Activated T-helper 1 cell treated with anti-CD3 and anti-CD28 coated beads, Interleukin-12 subunit alpha, Interleukin-12 subunit beta, Interleukin-2, Interleukin-4 antibody, amounts not matched to agents 30 ng/mL and 10 ng/mL and 1 ng/mL, durations not matched to agents 14 hours and 24 hours and 36 hours (primary cell): ENCODE results near the gene DNAAF5. TPM values are rescaled to one million over a fixed set of nuclear protein-coding genes. Genes with fewer than 3 reads are reported as not detected.
A peak's percentile ranks its signal among the peaks of the same experiment; 100 is the strongest.
"Not testable (repeated sequence)": the region's sequence is repeated elsewhere in the genome, so short reads cannot be mapped to it uniquely, and the experiment has no call there.

Experiments used
- DNase-seq: peaks from one replicate; pipeline ENCODE4 v3.0.0; 2021; ENCODE audit warnings: low spot score
- H3K27ac Mint-ChIP-seq: one replicate; pipeline ENCODE4 v1.8.0; 2021; ENCODE audit warnings: mild to moderate bottlenecking, mixed read lengths
- H3K27me3 Mint-ChIP-seq: one replicate; pipeline ENCODE4 v1.8.0; 2022; ENCODE audit warnings: mild to moderate bottlenecking, moderate library complexity, mixed read lengths; ENCODE audit not compliant: insufficient read depth
- H3K36me3 Mint-ChIP-seq: one replicate; pipeline ENCODE4 v1.8.0; 2021; ENCODE audit warnings: low read depth, mixed read lengths
- H3K4me1 Mint-ChIP-seq: one replicate; pipeline ENCODE4 v1.8.0; 2021; ENCODE audit warnings: low read depth, mixed read lengths
- H3K4me3 Mint-ChIP-seq: one replicate; pipeline ENCODE4 v1.8.0; 2021; ENCODE audit warnings: mild to moderate bottlenecking, moderate library complexity, mixed read lengths
- H3K9me3 Mint-ChIP-seq: one replicate; pipeline ENCODE4 v1.8.0; 2021; ENCODE audit warnings: mixed read lengths
- intact Hi-C: fragments of 100-400 bp; cut with micrococcal nuclease; formaldehyde crosslinking; loops from one replicate; pipeline ENCODE4 v1.15.1; 2024
- total RNA-seq: library from RNA; stranded (reverse); gene quantifications from 2 replicates; pipeline ENCODE4 v1.2.3, GENCODE V29; 2022

DNAAF5 gene
- total RNA-seq, 1 donor from 2014 or later: 42.7 TPM

DNA sequence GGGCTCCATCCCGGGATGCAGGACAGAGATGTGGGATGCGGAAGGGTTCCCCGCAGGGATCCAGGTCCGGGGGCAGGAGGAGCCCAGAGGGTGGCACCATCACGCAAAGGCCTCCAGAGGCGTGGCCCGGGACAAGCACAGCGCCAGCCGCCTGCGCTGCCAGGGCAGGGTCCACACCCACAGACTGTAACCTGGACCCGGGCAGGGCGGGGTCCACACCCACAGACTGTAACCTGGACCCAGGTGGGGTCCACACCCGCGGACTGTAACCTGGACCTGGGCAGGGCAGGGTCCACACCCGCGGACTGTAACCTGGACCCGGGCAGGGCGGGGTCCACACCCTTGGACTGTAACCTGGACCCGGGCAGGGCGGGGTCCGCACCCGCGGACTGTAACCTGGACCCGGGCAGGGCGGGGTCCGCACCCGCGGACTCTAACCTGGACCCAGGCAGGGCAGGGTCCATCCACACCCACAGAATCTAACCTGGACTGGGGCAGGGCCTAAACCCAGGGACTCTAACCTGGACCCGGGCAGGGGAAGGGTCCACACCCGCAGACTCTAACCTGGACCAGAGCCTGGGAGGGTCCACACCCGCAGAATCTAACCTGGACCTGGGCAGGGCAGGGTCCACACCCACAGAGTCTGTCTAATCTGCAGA lies 68.3 kb downstream of the DNAAF5 start:
- no peak for DNase-seq
- Mint-ChIP-seq H3K27me3 (peaks cover 1% of the 10 kb centered on the region), H3K9me3 (peaks cover 3% of the 10 kb centered on the region), H3K36me3 (no peaks in the 10 kb centered on the region), H3K4me1 (no peaks in the 10 kb centered on the region), H3K27ac (no peak overlapping the region), H3K4me3 (no peak overlapping the region)
- intact Hi-C loops: no loop called here

DNA sequence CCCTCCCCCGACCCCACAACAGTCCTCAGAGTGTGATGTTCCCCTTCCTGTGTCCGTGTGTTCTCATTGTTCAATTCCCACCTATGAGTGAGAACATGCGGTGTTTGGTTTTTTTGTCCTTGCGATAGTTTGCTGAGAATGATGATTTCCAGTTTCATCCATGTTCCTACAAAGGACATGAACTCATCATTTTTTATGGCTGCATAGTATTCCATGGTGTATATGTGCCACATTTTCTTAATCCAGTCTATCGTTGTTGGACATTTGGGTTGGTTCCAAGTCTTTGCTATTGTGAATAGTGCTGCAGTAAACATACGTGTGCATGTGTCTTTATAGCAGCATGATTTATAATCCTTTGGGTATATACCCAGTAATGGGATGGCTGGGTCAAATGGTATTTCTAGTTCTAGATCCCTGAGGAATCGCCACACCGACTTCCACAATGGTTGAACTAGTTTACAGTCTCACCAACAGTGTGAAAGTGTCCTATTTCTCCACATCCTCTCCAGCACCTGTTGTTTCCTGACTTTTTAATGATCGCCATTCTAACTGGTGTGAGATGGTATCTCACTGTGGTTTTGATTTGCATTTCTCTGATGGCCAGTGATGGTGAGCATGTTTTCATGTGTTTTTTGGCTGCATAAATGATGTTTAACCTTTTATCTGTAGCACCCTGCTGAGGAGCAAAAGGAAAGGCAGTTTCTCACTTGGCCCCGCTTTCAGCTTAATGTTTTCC lies 70.1 kb downstream of the DNAAF5 start:
- DNase-seq, H3K4me3 Mint-ChIP-seq, H3K27me3 Mint-ChIP-seq, H3K36me3 Mint-ChIP-seq, intact Hi-C loops, H3K9me3 Mint-ChIP-seq, H3K27ac Mint-ChIP-seq, H3K4me1 Mint-ChIP-seq: not testable (repeated sequence)

DNA sequence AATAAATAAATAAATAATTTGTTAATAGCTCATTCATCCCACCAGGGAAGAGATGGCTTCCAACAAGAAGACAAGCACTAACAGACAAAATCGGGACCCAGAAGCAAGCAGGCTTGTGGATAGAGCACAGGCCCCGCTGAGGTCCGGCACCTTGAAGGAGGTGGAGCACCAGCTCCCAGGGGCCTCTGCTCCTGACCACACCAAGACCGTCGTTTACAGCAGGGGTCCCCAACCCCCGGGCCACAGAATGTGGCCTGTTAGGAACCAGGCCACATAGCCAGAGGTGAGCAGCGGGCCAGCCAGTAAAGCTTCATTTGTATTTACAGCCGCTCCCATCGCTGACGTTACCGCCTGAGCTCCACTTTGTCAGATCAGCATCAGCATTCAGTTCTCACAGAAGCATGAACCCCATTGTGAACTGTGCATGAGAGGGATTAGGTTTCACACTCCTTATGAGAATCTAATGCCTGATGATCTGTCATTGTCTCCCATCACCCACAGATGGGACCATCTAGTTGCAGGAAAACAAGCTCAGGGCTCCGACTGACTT lies 72.5 kb downstream of the DNAAF5 start:
- no peak overlapping the region for H3K27ac Mint-ChIP-seq
- DNase-seq: no peak
- H3K9me3 Mint-ChIP-seq: no peaks in the 10 kb centered on the region
- no peaks in the 10 kb centered on the region for H3K4me1 Mint-ChIP-seq
- H3K27me3 Mint-ChIP-seq: peaks cover 10% of the 10 kb centered on the region
- no peaks in the 10 kb centered on the region for H3K36me3 Mint-ChIP-seq
- H3K4me3 Mint-ChIP-seq: no peak overlapping the region
- intact Hi-C loops: no loop called here

DNA sequence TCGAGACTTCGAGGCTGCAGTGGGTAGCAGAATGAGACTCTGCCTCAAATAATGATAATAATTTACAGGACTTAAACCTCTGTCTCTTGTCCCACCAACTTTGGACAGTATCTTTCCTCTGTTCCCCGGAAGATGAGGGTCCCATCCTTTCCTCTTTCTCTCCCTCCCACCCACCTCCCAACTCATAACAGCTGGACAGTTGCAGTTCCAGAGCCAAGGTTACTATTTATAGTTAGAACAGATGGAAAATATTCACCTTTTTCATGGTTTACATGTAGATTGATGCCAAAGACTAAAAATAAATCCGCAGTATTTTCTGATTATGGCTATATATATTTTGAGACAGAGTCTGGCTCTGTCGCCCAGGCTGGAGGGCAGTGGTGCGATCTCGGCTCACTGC lies 74.2 kb downstream of the DNAAF5 start:
- peaks cover 14% of the 10 kb centered on the region for H3K27me3 Mint-ChIP-seq
- intact Hi-C loops: no loop called here
- no peak overlapping the region for H3K27ac Mint-ChIP-seq
- no peak overlapping the region for H3K4me3 Mint-ChIP-seq
- H3K4me1 Mint-ChIP-seq: no peaks in the 10 kb centered on the region
- H3K36me3 Mint-ChIP-seq: no peaks in the 10 kb centered on the region
- DNase-seq: no peak
- H3K9me3 Mint-ChIP-seq: no peaks in the 10 kb centered on the region

DNA sequence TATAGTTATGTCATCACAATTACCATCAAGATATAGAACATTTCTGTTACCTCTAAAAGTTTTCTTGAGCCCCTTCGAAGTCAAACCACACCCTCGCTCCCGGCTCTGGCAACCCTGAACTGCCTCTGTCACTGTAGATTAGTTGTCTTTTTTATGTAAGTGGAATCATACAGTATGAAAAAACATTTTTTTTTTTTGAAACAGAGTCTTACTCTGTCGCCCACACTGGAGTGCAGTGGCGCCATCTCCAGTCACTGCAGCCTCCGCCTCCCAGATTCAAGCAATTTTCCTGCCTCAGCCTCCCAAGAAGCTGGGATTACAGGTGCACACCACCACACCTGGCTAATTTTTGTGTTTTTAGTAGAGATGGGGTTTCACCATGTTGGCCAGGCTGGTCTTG lies 74.9 kb downstream of the DNAAF5 start:
- H3K27ac Mint-ChIP-seq, H3K36me3 Mint-ChIP-seq, DNase-seq, H3K9me3 Mint-ChIP-seq, H3K4me1 Mint-ChIP-seq, intact Hi-C loops, H3K4me3 Mint-ChIP-seq: not testable (repeated sequence)
- H3K27me3 Mint-ChIP-seq: peaks cover 14% of the 10 kb centered on the region

DNA sequence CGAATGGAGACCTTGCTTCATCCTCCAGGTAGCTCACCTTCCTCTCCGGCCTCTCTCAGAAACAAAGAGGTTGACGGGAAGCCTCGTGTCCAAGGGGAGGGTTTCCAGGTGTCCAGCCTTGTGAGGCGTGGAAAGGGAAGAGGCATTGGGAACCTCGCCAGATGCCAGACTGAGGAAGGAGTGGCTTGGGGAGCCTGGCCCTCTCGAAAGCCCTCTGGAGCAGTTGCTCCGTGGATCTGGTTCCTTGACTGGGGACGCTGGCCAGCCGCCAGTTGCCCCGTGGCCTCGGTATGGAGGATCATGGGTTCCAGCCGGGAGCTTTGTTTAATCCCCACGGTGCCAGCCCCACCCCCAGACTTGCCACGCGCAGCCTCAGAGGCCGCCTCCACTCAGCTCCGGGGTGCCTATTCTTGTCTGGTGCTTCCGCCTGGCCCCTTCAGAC lies 75.5 kb downstream of the DNAAF5 start:
- Mint-ChIP-seq H3K9me3 (no peaks in the 10 kb centered on the region), H3K27ac (no peak overlapping the region), H3K36me3 (no peaks in the 10 kb centered on the region), H3K4me1 (no peaks in the 10 kb centered on the region), H3K27me3 (peaks cover 14% of the 10 kb centered on the region), H3K4me3 (no peak overlapping the region)
- no peak for DNase-seq
- intact Hi-C loops: no loop called here

DNA sequence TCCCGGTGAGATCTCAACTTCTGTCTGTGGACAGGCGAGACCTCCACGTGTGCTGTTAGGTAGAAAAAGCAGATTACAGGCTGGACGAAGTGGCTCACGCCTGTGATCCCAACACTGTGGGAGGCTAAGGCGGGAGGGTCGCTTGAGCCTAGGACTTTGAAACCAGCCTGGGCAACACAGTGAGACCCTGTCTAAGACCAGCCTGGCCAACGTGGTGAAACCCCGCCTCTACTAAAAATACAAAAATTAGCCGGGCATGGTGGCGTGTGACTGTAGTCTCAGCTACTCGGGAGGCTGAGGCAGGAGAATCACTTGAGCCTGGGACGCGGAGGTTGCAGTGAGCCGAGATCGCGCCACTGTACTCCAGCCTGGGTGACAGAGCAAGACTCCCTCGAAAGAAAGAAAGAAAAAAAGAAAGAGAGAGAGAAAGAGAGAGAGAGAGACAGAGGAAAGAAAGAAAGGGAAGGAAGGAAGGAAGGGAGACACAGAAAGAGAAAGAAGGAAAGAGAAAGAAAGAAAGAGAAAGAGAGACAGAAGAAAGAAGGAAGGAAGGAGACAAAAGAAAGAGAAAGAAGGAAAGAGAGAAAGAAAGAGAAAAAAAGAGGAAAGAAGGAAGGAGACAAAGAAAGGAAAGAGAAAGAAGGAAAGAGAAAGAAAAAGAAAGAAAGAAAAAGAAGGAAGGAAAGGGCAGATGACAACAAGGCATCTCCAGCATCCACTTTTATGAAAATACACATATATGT lies 76.2 kb downstream of the DNAAF5 start:
- H3K27me3 Mint-ChIP-seq: peaks cover 14% of the 10 kb centered on the region
- H3K36me3 Mint-ChIP-seq: no peaks in the 10 kb centered on the region
- DNase-seq: no peak
- no peaks in the 10 kb centered on the region for H3K9me3 Mint-ChIP-seq
- no peak overlapping the region for H3K27ac Mint-ChIP-seq
- no peak overlapping the region for H3K4me3 Mint-ChIP-seq
- intact Hi-C loops: no loop called here
- H3K4me1 Mint-ChIP-seq: no peaks in the 10 kb centered on the region

DNA sequence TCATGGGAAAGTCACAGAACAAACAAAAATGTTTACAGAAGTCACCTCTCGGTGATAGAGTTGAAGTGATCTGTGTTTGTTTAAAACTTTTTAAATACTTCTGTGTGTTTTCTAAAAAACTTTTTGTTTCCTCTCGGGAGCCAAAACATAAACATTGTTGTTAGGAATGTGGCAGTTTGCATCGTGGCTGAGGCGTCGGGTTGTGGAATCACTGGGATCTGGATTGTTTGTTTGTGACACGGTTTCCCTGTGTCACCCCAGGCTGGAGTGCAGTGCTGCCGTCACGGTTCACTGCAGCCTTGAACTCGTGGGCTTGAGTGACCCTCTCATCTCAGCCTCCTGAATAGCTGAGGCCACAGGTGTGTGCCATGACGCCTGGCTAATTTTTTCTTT lies 76.7 kb downstream of the DNAAF5 start:
- H3K4me3 Mint-ChIP-seq: no peak overlapping the region
- H3K27me3 Mint-ChIP-seq: peaks cover 14% of the 10 kb centered on the region
- no peak overlapping the region for H3K27ac Mint-ChIP-seq
- intact Hi-C loops: no loop called here
- H3K36me3 Mint-ChIP-seq: no peaks in the 10 kb centered on the region
- no peak for DNase-seq
- no peaks in the 10 kb centered on the region for H3K4me1 Mint-ChIP-seq
- no peaks in the 10 kb centered on the region for H3K9me3 Mint-ChIP-seq

DNA sequence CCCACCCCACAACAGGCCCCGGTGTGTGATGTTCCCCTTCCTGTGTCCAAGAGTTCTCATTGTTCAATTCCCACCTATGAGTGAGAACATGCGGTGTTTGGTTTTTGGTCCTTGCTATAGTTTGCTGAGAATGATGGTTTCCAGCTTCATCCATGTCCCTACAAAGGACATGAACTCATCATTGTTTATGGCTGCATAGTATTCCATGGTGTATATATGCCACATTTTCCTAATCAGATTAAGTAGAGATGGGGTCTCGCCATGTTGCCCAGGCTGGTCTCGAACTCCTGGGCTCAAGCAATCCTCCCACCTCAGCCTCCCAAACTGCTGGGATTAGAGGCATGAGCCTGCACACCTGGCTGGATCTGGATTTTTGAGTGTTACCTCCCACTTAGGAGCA lies 77.3 kb downstream of the DNAAF5 start:
- H3K27ac Mint-ChIP-seq, intact Hi-C loops, H3K9me3 Mint-ChIP-seq, H3K4me1 Mint-ChIP-seq, H3K4me3 Mint-ChIP-seq, DNase-seq, H3K36me3 Mint-ChIP-seq: not testable (repeated sequence)
- peaks cover 14% of the 10 kb centered on the region for H3K27me3 Mint-ChIP-seq

DNA sequence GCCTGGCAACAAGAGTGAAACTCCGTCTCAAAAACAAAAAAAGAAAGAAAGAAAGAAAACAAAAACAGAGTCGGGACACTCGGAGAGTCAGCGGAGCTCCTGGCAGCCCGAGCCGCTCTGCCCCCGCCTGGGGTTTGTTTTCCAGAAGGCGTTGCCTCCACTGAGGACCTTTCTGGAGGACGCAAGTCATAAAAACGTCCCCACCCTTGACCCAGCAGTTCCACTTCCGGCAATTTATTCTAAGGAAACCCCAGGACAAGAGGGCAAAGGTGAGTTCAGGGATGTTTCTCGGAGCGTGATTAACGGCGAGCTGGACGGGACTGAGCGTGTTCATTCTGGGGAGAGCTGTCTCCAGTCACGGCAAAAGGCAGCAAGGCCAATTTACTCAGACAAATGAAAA lies 78.8 kb downstream of the DNAAF5 start:
- no peaks in the 10 kb centered on the region for H3K4me1 Mint-ChIP-seq
- intact Hi-C loops: no loop called here
- H3K36me3 Mint-ChIP-seq: no peaks in the 10 kb centered on the region
- no peak overlapping the region for H3K27ac Mint-ChIP-seq
- no peak for DNase-seq
- peaks cover 15% of the 10 kb centered on the region for H3K27me3 Mint-ChIP-seq
- no peak overlapping the region for H3K4me3 Mint-ChIP-seq
- H3K9me3 Mint-ChIP-seq: no peaks in the 10 kb centered on the region

DNA sequence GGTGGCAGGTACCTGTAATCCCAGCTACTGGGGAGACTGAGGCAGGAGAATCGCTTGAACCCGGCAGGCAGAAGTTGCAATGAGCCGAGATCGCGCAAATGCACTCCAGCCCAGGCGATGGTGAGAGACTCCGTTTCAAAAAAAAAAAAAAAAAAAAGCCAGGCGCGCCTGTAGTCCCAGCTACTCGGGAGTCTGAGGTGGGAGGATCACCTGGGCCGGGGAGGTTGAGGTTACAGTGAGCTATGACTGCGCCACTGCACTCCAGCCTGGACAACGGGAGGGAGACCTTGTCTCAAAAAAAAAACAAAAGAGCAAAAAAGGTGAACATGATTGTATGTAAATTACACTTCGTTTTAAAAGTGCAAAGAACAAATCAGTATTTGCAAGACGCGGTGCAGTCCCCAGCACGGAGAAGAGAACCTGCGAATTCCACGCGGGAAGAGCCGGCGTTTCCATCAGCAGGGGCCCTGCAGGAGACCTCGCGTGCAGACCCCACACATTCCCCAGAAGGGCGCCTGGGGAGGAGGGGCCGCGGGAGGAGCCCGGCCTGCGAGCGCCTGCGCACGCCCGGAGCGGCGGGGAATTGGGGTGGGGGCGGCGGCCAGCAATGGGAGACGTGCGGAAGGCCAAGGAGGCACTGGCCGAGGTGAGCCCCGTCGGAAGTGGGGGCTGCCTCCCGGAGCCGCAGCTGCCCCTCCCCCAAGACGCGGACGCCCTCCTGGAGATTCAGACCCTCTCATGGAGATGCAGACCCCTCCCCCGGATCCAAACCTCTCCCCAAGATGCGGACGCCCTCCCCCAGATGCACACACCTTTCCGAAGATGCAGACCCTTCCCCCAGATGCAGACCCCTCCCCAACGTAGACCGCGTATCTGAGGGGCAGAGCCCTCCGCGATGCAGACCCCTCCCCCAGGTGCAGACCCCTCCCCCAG lies 89.1 kb downstream of the DNAAF5 start:
- no peak for DNase-seq
- peaks cover 50% of the 10 kb centered on the region for H3K4me1 Mint-ChIP-seq
- H3K9me3 Mint-ChIP-seq: no peaks in the 10 kb centered on the region
- intact Hi-C loops: loop anchor here (1.0 to 5.0 kb wide), 3 partner anchors 29 to 213 kb away; partner anchors contain the start of gene COX19
- peak overlapping the region; percentile 78 for H3K4me3 Mint-ChIP-seq
- peaks cover 19% of the 10 kb centered on the region for H3K27me3 Mint-ChIP-seq
- H3K36me3 Mint-ChIP-seq: peaks cover 14% of the 10 kb centered on the region
- H3K27ac Mint-ChIP-seq: peak overlapping the region; percentile 44

DNA sequence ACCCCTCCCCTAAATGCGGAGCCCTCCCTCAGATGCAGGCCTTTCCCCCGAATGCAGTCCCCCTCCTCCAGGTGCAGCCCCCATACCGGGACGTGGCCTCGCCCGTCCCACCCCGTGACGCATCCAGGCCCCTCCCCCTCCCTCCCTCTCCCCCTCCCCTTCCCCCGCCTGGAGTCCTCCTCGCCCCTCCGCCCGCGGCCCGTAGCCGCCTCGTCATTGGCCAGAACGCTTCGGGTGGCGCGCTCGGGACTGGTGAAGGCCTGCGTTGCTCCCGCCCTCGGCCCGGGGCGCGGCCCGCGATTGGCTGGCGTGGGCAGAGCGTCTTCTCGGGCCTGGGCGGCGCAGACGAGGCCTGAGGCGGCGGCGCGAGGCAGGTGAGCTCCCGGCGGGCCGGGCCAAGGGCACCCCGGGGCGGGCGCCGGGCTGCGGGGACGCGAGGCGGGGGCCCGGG lies 89.8 kb downstream of the DNAAF5 start:
- H3K27me3 Mint-ChIP-seq: peaks cover 19% of the 10 kb centered on the region
- peaks cover 55% of the 10 kb centered on the region for H3K4me1 Mint-ChIP-seq
- no peak overlapping the region for H3K27ac Mint-ChIP-seq
- H3K9me3 Mint-ChIP-seq: no peaks in the 10 kb centered on the region
- peak; percentile 96 for DNase-seq
- intact Hi-C loops: loop anchor here (1.0 to 5.0 kb wide), 3 partner anchors 30 to 214 kb away; partner anchors contain the start of gene COX19
- H3K4me3 Mint-ChIP-seq: no peak overlapping the region
- peaks cover 18% of the 10 kb centered on the region for H3K36me3 Mint-ChIP-seq
